ENCODE results near the gene DDX5. TPM values are rescaled to one million over a fixed set of nuclear protein-coding genes. Genes with fewer than 3 reads are reported as not detected.
A peak's percentile ranks its signal among the peaks of the same experiment; 100 is the strongest.

The DDX5 gene
- polyA plus RNA-seq, 6 donors from 2014 or later, result 1,301 to 1,824 (median 1,519) TPM

DNA sequence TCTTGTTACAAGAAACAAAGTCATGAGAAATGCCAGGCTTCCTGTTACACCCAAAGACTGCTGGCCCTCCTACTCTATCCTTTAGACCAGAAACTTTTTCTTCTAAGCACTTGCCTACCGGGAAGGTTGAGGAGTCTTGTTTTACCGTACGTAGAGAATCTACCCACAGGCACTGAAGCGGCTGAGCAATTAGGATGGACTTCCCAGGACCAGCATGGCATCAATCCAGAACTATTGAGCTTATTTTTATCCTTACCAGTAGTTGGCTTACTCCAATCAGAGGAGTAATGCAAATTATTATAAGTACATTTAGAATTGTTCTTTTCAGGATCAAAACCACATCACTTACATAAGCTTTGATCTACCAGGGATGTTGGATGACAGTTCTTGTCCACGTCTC is 26.3 kb upstream of the DDX5 start:
- Mint-ChIP-seq H3K27me3 (no peaks in the 10 kb centered on the region), H3K4me3 (no peak overlapping the region), H3K4me1 (no peaks in the 10 kb centered on the region), H3K27ac (no peak overlapping the region), H3K9me3 (no peaks in the 10 kb centered on the region), H3K36me3 (peaks cover 28 to 50% of the 10 kb centered on the region in 2 donors)
- ATAC-seq (ENCODE audit: low read depth in 2 of 2) (no peak), DNase-seq (no peak)

- Mint-ChIP-seq H3K4me1 (no peaks in the 10 kb centered on the region), H3K36me3 (peaks cover 32 to 49% of the 10 kb centered on the region in 2 donors)
- DNase-seq, result no peak
Measured at GRCh38 chr17:64531955-64532371, 25.9 kb upstream of the DDX5 start.

DNA sequence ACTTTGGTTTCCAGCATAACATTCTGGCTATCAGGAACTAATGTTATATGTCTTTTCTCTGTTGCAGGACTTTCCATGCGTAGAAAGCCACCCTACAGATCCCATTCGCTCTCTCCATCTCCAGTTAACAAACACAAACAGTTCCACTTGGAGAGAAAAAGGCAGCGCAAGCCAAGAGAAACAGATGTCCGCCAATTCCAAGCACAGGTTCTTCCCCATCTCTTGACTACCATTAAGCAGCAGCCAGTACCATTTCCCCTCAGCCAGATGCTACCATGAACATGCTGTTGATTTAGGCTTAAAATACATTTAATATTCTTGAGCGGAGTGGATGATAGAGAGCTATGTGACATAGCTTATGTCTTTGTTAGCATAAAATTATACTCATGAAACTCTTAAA is 23.1 kb upstream of the DDX5 start:
- peak overlapping the region in 1 of 6 donors; percentile 85 for H3K27ac Mint-ChIP-seq
- no peak for DNase-seq
- peaks cover 45 to 55% of the 10 kb centered on the region in 2 donors for H3K36me3 Mint-ChIP-seq

More at GRCh38 chr17:64531955-64532371, 25.9 kb upstream of the DDX5 start:
- H3K27ac Mint-ChIP-seq, result no peak overlapping the region
- no peak overlapping the region for H3K4me3 Mint-ChIP-seq
- ATAC-seq (ENCODE audit: low read depth in 2 of 2), result no peak
- no peaks in the 10 kb centered on the region for H3K9me3 Mint-ChIP-seq
- no peaks in the 10 kb centered on the region for H3K27me3 Mint-ChIP-seq

DNA sequence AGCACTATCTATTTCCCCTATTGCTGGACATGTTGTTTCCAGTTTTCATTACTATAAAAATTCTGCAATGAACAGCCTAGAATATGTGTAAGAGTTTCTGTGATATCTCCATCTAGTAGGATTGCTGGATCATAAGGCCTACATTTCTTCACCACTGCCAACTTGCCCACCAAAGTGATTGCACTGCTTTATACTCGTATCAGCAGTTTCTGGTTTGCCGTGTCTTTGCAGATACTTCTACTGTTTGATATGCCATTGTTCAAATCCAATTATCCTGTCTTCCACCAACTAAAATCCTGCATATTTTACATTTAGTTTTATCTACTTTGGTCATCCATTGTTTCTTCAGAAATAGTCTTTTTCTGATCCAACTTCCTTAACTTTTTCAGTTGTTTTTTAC is 21.8 kb upstream of the DDX5 start:
- no peak for ATAC-seq (ENCODE audit: low read depth in 2 of 2)
- Mint-ChIP-seq H3K4me1 (peaks cover 0 to 3% (median 0%) of the 10 kb centered on the region in 3 donors), H3K36me3 (peaks cover 47 to 54% of the 10 kb centered on the region in 2 donors), H3K27me3 (no peaks in the 10 kb centered on the region), H3K9me3 (no peaks in the 10 kb centered on the region), H3K4me3 (no peak overlapping the region), H3K27ac (no peak overlapping the region)
- DNase-seq, result no peak

More for the DNA sequence above, 23.1 kb upstream of the DDX5 start:
- Mint-ChIP-seq H3K4me1 (no peaks in the 10 kb centered on the region), H3K27me3 (no peaks in the 10 kb centered on the region), H3K9me3 (no peaks in the 10 kb centered on the region), H3K4me3 (no peak overlapping the region)
- no peak for ATAC-seq (ENCODE audit: low read depth in 2 of 2)

DNA sequence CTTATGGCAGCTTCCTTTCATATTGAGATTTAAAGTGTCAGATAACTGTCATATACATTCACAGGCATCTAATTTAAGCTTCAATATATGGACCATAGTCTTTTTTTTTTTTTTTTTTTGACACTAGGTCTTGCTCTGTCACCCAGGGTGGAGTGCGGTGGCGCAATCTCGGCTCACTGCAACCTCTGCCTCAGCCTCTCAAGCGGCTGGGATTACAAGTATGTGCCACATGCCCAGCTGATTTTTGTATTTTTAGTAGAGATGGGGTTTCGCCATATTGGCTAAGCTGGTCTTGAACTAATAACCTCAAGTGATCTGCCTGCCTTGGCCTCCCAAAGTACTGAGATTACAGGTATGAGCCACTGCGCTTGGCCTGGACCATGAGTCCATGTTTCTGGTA is 14.3 kb upstream of the DDX5 start:
- Mint-ChIP-seq H3K36me3 (peaks cover 3 to 13% of the 10 kb centered on the region in 2 donors), H3K4me3 (no peak overlapping the region), H3K9me3 (no peaks in the 10 kb centered on the region)

DNA sequence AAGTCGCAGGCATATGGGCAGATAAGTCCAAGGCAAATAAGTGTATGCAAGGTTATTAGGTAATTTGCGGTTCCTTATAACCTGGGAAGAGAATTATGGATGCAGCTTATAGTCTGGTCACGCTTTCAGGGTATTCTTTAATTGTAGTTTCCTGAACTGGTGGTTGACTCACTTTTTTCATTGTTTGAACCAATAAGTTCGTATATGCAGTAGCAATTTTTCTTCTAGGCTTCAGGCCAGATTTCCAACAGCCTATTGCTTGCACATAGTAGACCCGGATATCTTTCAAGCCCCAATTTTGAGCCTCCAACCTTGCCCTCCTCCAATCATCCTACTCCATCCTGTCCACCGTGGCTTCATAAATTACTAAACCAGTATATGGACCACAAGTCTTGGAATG is 13.5 kb upstream of the DDX5 start:
- no peak overlapping the region for H3K4me3 Mint-ChIP-seq

More for the DNA sequence above, 14.3 kb upstream of the DDX5 start:
- no peak overlapping the region for H3K27ac Mint-ChIP-seq
- no peak for DNase-seq
- H3K4me1 Mint-ChIP-seq, result peaks cover 8 to 13% (median 9%) of the 10 kb centered on the region in 3 donors
- no peaks in the 10 kb centered on the region for H3K27me3 Mint-ChIP-seq
- ATAC-seq (ENCODE audit: low read depth in 2 of 2), result no peak

DNA sequence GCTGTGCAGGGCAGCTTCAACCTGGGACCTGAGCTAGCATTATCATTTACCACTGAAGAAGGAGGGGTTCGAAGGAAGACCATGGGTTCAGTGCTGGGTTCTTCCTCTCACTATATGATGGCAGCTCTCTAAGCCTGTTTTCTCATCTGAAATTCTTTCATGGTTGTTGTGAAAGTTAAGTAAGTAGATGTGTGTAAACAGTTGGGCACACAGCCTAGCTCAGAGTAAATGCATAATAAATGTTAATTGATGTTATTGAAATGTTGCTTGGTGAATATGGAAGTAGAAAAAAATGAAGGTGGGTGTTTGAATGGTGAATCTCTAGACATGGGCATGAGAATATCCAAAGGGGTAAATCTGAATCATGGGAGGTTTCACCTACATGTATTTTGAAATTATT is 9.7 kb upstream of the DDX5 start:
- peak overlapping the region in 2 of 6 donors; percentile 7 to 40 for H3K27ac Mint-ChIP-seq
- H3K36me3 Mint-ChIP-seq, result peaks cover 0 to 7% of the 10 kb centered on the region in 2 donors
- DNase-seq, result no peak
- H3K9me3 Mint-ChIP-seq, result no peaks in the 10 kb centered on the region
- H3K4me1 Mint-ChIP-seq, result peaks cover 11 to 20% (median 15%) of the 10 kb centered on the region in 3 donors
- no peaks in the 10 kb centered on the region for H3K27me3 Mint-ChIP-seq
- no peak for ATAC-seq (ENCODE audit: low read depth in 2 of 2)
- no peak overlapping the region for H3K4me3 Mint-ChIP-seq

More for the DNA sequence above, 13.5 kb upstream of the DDX5 start:
- H3K27me3 Mint-ChIP-seq, result no peaks in the 10 kb centered on the region
- H3K27ac Mint-ChIP-seq, result peak overlapping the region in 1 of 6 donors; percentile 57
- ATAC-seq (ENCODE audit: low read depth in 2 of 2), result no peak
- no peaks in the 10 kb centered on the region for H3K9me3 Mint-ChIP-seq
- peaks cover 3 to 13% of the 10 kb centered on the region in 2 donors for H3K36me3 Mint-ChIP-seq
- DNase-seq, result no peak
- peaks cover 11 to 18% (median 14%) of the 10 kb centered on the region in 3 donors for H3K4me1 Mint-ChIP-seq

DNA sequence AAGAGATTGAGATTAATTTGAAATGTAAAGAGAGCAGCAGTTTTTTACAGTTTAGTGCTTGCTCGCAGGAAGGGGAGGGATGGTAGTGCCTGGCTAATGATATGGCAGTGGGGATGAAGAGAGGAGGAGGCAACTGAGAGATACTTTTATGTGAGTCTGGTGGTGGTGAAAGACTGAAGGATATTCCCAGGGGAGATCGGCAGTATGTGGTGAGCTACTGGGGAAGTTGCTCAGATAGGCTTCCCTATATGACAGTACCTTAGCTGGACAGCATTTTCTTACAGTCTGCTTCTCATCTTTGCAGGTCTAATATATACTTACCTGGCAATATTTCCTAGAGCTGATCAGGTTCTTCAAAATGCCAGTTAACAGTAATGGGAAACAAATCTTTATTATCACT is 9.3 kb upstream of the DDX5 start:
- Mint-ChIP-seq H3K4me1 (peaks cover 11 to 20% (median 15%) of the 10 kb centered on the region in 3 donors), H3K27me3 (no peaks in the 10 kb centered on the region), H3K27ac (peak overlapping the region in 4 of 6 donors; percentile 7 to 77 (median 26)), H3K36me3 (peaks cover 0 to 7% of the 10 kb centered on the region in 2 donors), H3K4me3 (no peak overlapping the region), H3K9me3 (no peaks in the 10 kb centered on the region)
- DNase-seq (no peak), ATAC-seq (ENCODE audit: low read depth in 2 of 2) (peak; percentile 60 to 75)

GRCh38 chr17:64509179-64509578 is 3.1 kb upstream of the DDX5 start:
- ATAC-seq (ENCODE audit: low read depth in 2 of 2) (no peak), DNase-seq (no peak)
- Mint-ChIP-seq H3K36me3 (peaks cover 17 to 19% of the 10 kb centered on the region in 2 donors), H3K9me3 (peaks cover 0 to 5% (median 0%) of the 10 kb centered on the region in 7 donors), H3K27me3 (no peaks in the 10 kb centered on the region), H3K27ac (no peak overlapping the region), H3K4me3 (peak overlapping the region in 2 of 8 donors; percentile 23 to 100), H3K4me1 (peaks cover 23 to 27% (median 25%) of the 10 kb centered on the region in 3 donors)

DNA sequence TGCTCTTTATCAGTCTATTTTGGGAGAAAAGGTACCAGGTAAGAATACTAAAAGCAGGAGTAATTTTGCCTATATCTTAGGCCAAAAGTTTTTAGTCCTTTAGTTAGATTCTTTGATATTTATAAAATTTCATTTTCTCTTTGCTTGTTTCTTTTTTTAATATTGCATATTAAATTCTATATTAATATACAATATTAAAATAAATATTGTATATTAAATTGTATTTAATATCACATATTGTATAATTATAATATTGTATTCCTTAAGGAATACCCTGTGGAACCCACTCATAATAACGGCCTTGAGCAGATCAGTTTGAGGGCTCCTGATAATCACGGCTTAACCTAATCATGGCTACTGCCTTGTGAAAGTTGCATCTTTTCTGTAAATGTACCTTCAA is 2.6 kb upstream of the DDX5 start:
- no peak for ATAC-seq (ENCODE audit: low read depth in 2 of 2)
- peaks cover 0 to 5% (median 0%) of the 10 kb centered on the region in 7 donors for H3K9me3 Mint-ChIP-seq
- no peak overlapping the region for H3K27ac Mint-ChIP-seq
- peaks cover 20 to 21% of the 10 kb centered on the region in 2 donors for H3K36me3 Mint-ChIP-seq
- H3K4me3 Mint-ChIP-seq, result peak overlapping the region in 4 of 8 donors; percentile 55 to 100 (median 100)
- H3K27me3 Mint-ChIP-seq, result no peaks in the 10 kb centered on the region
- DNase-seq, result no peak
- H3K4me1 Mint-ChIP-seq, result peaks cover 24 to 27% (median 26%) of the 10 kb centered on the region in 3 donors

- H3K27ac Mint-ChIP-seq, result peak overlapping the region; percentile 100
- peaks cover 0 to 5% (median 0%) of the 10 kb centered on the region in 7 donors for H3K9me3 Mint-ChIP-seq
- H3K36me3 Mint-ChIP-seq, result peaks cover 30 to 31% of the 10 kb centered on the region in 2 donors
- H3K4me3 Mint-ChIP-seq, result peak overlapping the region; percentile 97 to 100 (median 100)
- ATAC-seq (ENCODE audit: low read depth in 2 of 2) (peak; percentile 32), DNase-seq (peak; percentile 58)
- no peaks in the 10 kb centered on the region for H3K27me3 Mint-ChIP-seq
- H3K4me1 Mint-ChIP-seq, result peaks cover 31 to 34% (median 33%) of the 10 kb centered on the region in 3 donors
Measured at GRCh38 chr17:64507413-64507782, 1.3 kb upstream of the DDX5 start.

DNA sequence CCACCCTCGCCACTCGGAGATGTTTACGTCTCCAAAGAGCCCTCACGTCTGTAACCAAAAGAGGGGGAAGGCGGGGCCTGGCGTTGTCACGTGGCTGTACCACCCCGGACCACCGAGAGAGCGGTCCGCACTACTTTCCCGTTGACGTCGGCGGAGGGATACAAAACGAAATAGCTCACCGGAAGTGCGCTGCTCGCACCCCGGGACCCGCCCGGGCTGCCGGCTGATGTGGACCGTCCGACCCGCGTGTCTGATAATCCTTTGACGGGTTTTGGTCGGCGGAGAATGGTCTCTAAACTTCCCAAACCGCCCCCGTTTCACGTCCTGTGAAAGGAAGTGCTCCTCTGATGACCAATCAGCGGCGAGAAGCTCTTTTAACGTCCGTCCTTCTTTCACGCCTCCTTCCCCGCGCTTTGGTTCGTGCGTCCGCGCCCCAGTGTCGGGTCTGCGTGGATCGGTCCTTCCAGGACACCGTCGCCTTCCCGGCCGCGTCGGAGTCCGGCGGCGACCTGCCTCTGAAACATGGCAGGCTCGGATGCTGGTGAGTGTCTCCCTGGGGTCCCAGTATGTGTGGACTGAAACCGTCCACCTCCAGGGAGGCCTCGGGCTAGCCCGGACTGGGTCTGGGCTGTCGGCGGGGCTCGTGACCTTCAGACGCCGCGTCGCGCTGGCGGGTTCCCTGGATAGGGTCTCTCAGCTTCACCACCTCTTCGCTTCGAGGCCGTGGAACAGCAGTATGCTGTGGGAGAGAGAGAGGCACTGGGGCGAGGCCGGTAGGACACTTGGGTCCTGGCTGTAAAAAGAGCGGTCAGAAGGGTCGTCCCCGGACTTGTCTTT is 705 bp upstream of the DDX5 start, which contains the start of gene CEP95:
TSS of gene CEP95 (plus strand) at position 402 of the 837 bp plus-strand sequence. CDS start at position 523, 121 bp downstream.
- ATAC-seq (ENCODE audit: low read depth in 2 of 2) (peak; percentile 60 to 64), DNase-seq (no peak)
- Mint-ChIP-seq H3K36me3 (peaks cover 36 to 37% of the 10 kb centered on the region in 2 donors), H3K4me1 (peaks cover 35 to 39% (median 37%) of the 10 kb centered on the region in 3 donors), H3K27me3 (no peaks in the 10 kb centered on the region), H3K27ac (peak within 1 kb of the TSS; percentile 100), H3K4me3 (peak within 1 kb of the TSS; percentile 97 to 100 (median 100)), H3K9me3 (peaks cover 0 to 5% (median 0%) of the 10 kb centered on the region in 7 donors)

DNA sequence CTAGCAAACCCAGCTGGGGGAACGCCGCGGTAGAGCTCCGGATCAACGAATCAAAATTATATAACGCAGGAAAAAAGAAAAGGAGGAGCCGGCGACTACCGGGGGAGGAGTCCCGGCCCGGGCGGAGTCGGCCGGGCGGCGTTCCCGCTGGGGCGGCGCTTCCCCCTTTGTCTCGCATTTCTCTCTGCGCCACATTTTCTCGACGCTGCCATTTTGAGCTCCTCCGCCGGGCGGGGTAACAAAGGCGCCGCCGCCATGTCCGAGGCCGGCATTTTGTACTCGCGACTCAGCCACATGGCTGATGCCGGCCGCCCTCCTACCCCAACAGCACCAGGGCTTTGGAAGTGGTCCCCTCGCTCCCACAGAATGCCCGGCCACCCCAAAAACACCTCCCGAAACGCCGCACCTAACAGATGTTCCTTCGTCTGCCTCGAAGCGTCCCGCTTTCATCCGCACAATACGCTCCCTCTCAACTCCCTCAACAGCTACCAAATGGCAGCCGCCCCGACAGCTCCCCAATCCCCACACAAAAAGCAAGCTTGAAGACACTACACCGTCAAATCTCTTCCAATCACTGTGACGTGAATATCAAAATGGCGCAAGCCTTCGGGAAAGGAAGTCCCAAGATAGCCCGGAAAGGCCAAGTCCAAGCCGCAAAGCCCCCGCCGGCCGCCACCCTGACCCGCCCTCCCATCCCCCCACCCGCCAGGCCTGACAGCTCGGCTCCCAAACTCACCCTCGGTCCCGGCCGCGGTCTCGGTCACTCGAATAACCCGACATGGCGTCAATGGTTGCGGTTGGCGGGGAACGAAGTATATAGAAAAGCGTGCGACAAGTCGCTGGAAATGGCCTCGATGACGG is 519 bp downstream of the DDX5 start:
- H3K4me1 Mint-ChIP-seq, result peaks cover 46 to 52% (median 49%) of the 10 kb centered on the region in 3 donors
- H3K36me3 Mint-ChIP-seq, result peaks cover 46 to 47% of the 10 kb centered on the region in 2 donors
- ATAC-seq (ENCODE audit: low read depth in 2 of 2) (peak; percentile 37 to 41), DNase-seq (peak; percentile 86)
- H3K27ac Mint-ChIP-seq, result peak overlapping the region; percentile 100
- H3K4me3 Mint-ChIP-seq, result peak overlapping the region; percentile 97 to 100 (median 100)
- peaks cover 0 to 5% (median 0%) of the 10 kb centered on the region in 7 donors for H3K9me3 Mint-ChIP-seq
- H3K27me3 Mint-ChIP-seq, result no peaks in the 10 kb centered on the region
